NCI-H2107 (cell line): Measurements from ENCODE around the gene SSUH2.
"Not testable (repeated sequence)": the region's sequence is repeated elsewhere in the genome, so short reads cannot be mapped to it uniquely, and the experiment has no call there.

Experiments
- DNase-seq: peaks from one replicate; lab custom pipeline; 2025; lab: John Stamatoyannopoulos, UW

The SSUH2 gene, protein sequence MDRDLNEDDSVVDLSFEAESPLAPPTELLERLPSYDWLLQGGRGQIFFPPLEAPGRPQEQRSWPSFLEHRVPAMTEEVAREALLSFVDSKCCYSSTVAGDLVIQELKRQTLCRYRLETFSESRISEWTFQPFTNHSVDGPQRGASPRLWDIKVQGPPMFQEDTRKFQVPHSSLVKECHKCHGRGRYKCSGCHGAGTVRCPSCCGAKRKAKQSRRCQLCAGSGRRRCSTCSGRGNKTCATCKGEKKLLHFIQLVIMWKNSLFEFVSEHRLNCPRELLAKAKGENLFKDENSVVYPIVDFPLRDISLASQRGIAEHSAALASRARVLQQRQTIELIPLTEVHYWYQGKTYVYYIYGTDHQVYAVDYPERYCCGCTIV

DNA sequence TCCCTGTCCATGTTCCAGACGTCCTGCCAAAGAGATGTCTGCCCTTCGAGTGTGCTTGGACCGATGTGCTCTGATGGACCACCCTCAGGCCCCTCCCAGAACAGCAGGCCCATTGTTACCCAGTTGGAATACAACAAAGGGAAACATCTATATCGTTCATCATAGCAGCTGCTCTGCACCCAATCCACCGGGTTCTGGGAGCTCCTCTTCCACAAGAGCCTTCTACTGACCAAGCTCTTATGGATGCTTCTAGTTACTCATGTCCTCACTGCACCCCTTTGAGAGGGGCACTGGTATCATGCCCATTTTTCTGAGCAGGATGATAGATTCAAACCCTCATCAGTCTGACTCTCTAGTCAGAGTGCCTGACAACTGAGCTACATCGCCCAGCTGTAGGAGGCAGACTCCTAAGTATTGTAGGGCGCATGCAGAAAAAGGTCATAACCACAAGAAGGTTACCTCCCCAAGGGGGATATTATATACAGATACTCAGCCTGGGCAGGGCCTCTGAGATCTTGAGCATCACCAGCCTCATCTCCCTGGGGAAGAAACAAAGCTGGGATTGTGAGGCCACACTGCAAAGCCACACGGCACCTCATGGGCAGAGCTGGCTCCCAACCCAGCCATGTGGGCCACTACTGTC lies at the start of gene SSUH2:
Gene SSUH2 (minus strand): TSS at position 51 of the 643 bp plus-strand sequence. CDS start 40 bp downstream, at position 11.
- no peak for DNase-seq

DNA sequence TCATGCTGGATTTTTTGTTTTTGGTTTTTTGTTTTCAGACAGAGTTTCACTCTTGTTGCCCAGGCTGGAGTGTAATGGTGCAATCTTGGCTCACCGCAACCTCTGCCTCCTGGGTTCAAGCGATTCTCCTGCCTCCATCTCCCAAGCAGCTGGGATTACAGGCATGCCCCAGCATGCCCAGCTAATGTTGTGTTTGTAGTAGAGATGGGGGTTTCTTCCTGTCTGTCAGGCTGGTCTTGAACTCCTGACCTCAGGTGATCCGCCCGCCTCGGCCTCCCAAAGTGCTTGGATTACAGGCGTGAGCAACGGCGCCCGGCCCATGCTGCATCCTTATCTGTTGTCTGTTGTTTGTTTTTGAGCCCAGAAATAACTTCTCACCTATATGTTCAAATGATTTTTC lies 46.7 kb upstream of the SSUH2 start:
- DNase-seq, result not testable (repeated sequence)

DNA sequence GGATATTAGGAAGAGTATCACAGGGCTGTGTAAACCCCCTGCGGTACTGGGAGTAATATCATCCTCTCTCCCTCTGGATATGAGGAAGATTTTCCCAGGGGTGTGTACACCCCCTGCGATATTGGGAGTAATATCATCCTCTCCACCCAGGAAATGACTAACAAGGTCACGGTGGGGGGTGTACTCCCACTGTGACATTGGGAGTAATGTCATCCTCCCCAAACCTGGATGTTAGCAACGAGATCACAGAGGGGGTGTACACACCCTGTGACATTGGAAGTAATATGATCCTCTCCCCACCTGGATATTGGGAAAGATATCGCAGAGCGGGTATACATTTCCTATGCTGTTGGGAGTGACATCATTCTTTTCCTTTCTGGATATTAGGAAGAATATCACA lies 40.4 kb upstream of the SSUH2 start:
- DNase-seq, result not testable (repeated sequence)

DNA sequence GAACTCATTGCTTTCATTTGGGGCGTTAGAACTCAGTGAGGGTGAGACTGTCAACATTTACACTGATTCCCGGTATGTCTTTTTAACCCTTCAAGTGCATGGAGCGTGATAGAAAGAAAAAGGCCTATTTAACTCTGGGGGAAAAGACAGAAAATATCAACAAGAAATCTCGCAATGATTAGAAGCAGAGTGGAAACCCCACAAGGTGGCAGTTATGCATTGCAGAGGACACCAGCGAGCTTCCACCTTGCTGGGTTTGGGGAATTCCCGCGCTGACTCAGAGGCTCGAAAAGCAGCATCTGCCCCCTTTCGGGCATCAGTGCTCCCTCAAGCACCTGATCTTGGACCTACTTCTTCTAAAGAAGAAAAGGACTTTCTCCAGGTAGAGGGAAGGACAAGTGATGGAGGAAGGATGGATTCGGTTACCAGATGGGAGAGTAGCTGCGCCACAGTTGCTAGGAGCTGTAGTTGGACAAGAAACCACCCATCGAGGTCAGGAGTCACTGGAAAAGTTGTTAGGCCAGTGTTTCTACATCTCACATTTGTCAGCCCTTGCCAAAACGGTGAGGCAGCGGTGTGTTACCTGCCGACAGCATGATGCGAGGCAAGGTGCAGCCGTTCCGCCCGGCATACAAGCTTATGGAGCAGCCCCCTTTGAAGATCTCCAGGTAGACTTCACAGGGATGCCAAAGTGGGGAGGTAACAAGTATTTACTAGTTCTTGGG lies 38.4 kb upstream of the SSUH2 start:
- not testable (repeated sequence) for DNase-seq

DNA sequence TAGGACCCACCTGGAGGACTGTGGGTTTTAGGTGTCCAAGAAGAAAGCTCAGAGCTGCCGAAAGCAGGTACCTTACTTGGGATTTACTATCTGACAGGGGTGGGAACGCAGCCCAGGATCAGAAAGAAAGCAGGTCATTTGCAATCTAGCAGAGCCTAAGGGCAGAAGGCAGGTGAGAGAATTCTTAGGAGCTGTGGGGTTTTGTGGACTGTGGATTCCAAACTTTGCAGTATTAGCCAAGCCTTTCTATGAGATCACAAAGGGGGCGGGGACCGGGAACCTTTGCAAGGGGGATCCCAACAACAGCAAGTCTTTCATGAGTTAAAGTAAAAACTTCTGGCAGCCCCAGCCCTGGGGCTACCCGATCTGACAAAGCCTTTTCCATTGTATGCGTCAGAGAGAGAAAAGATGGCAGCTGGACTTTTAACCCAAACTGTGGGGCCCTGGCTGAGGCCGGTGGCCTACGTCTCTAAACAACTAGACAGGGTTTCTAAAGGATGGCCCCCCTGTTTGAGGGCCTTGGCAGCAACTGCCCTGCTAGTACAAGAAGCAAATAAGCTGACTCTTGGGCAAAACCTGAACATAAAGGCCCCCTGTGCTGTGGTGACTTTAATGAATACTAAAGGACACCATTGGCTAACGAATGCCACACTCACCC lies 37.4 kb upstream of the SSUH2 start:
- not testable (repeated sequence) for DNase-seq

DNA sequence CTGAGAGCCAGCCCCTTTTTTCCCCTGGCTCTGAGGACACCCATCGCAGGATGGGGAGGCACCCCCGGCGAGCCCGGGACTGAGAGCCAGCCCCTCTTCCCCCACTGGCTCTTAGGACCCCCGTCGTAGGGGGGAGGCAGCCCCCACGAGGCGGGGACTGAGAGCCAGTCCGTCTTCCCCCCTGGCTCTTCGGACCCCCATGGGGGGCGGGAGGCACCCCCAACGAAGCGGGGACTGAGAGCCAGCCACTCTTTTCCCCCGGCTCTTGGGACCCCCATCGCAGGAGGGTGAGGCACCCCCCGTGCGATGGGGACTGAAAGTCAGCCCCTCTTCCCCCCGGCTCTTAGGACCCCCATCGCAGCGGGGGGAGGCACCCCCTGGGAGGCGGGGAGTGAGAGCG lies 36.8 kb upstream of the SSUH2 start:
- DNase-seq, result no peak

DNA sequence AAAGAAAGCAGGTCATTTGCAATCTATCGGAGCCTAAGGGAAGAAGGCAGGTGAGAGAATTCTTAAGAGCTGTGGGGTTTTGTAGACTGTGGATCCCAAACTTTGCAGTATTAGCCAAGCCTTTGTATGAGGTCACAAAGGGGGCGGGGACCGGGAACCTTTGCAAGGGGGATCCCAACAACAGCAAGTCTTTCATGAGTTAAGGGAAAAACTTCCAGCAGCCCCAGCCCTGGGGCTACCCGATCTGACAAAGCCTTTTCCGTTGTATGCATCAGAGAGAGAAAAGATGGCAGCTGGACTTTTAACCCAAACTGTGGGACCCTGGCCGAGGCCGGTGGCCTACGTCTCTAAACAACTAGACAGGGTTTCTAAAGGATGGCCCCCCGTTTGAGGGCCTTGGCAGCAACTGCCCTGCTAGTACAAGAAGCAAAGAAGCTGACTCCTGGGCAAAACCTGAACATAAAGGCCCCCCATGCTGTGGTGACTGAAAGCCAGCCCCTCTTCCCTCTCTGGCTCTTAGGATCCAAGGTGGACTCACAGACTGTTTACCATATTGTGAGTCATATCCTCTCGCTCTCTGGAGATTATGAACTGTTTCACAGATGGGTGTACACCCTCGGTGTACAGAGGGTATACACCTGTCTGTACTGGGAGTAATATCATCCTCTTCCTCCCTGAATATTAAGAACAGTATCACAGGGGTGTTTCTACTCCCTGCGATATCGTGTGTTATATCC lies 35.4 kb upstream of the SSUH2 start:
- not testable (repeated sequence) for DNase-seq

DNA sequence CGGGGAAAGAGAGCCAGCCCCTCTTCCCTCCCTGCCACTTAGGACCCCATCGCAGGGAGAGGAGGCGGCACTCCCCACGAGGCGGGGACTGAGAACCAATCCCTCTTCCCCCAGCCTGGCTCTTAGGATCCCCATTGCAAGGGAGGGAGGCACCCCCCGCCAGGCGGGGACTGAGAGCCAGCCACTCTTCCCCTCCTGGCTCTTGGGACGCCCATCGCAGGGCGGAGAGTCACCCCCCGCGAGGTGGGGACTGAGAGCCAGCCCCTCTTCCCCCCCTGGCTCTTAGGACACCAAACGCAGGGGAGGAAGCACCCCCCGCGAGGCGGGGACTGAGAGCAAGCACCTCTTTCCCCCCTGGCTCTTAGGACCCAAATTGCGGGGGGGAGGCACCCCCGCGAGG lies 34.2 kb upstream of the SSUH2 start:
- DNase-seq, result no peak

DNA sequence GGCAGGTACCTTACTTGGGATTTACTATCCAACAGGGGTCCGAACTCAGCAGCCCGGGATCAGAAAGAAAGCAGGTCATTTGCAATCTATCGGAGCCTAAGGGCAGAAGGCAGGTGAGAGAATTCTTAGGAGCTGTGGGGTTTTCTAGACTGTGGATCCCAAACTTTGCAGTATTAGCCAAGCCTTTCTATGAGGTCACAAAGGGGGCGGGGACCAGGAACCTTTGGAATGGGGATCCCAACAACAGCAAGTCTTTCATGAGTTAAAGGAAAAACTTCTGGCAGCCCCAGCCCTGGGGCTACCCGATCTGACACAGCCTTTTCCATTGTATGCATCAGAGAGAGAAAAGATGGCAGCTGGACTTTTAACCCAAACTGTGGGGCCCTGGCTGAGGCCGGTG lies 32.7 kb upstream of the SSUH2 start:
- not testable (repeated sequence) for DNase-seq

DNA sequence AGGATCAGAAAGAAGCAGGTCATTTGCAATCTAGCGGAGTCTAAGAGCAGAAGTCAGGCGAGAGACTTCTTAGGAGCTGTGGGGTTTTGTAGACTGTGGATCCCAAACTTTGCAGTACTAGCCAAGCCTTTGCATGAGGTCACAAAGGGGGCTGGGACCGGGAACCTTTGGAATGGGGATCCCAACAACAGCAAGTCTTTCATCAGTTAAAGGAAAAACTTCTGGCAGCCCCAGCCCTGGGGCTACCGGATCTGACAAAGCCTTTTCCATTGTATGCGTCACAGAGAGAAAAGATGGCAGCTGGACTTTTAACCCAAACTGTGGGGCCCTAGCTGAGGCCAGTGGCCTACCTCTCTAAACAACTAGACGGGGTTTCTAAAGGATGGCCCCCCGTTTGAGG lies 31.0 kb upstream of the SSUH2 start:
- DNase-seq, result not testable (repeated sequence)

DNA sequence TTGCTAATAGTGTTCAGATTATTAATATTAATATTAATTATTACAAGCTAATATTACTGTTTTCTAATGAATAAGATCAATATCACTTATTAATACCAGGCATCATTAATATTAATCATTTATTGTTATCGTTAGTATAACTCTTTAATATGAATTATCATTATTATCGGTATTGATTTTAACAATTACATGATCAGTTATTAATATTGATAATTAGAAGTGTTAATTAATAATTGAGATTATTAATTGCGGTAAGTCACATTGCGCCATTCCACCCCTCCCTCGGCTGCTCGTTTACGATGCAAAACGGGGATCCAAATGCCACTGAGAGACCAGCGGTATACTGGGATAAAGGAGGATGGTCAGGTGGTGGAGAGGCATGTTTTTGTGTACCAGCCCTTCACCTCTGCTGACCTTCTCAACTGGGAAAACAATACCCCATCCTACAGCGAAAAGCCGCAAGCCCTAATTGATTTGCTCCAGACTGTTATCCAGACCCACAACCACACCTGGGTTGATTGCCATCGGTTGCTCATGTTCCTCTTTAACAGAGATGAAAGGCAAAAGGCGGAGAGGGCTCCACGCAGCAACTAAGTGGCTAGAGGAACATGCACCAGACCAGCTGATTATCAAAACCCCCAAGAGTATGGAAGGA lies 28.6 kb upstream of the SSUH2 start:
- no peak for DNase-seq

DNA sequence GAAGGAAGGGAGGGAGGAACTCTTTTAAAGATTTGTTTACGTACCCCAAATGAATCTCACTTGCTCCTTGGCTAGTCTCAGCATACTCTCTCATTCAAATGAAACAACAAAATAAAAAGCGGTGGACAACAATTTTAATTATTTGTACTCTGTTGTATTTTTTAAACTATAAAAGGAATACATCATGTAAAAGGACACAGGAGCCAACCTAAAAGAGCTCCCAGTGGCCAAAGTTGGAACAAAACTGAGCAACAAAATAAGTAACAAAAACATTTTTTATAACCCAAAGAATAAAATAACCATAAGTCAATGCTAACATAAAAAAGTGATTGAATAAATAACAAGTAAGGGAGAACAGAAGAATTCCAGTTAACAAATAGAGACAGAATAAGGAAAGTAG lies 24.4 kb upstream of the SSUH2 start:
- DNase-seq, result no peak

DNA sequence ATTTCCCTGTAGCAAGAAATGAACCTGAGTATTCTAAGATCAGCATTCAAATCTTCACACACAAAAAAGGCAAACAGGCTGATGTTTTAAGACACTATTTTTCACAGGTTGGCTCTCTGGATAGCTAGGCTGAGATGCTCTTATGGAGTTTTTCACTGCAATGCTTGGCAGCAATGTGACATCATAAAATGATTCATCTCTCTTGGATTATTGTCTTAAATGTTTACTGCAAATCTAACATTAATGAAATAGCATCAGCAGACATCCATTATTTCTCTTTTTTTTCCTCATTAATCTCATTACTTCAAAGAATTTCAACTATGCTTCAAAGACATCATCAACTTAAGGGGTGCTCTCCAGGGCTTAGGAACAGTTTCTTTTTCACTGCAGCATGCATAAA lies 23.6 kb upstream of the SSUH2 start:
- DNase-seq, result no peak

DNA sequence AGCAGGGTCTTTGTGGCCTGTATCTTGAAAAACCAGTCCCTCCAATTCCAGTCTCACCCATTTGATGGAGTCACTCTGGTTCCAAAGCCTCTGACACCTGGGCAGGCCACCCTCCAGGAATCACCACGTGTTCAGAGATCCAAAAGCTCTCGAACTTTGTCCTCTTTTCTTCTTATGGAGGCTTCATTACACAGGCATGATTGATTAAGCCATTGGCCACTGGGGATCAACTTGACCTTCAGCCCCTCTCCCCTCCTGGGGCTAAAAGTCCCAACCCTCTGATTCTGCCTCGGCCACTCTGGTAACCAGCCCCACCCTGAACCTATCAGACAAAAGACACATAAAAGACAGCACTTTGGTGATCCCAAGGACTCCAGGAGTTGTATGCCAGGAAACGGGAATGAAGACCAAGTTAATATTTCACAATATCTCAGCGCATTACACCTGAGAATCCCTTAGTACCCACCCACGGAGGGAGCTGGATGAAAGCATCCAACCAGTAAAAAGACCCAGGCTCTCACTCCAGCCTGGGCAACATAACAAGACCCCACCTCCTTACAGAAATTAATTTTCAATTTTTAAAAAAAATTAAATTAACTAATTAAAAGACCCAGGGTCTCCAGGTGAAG lies 23.0 kb upstream of the SSUH2 start:
- DNase-seq, result no peak

DNA sequence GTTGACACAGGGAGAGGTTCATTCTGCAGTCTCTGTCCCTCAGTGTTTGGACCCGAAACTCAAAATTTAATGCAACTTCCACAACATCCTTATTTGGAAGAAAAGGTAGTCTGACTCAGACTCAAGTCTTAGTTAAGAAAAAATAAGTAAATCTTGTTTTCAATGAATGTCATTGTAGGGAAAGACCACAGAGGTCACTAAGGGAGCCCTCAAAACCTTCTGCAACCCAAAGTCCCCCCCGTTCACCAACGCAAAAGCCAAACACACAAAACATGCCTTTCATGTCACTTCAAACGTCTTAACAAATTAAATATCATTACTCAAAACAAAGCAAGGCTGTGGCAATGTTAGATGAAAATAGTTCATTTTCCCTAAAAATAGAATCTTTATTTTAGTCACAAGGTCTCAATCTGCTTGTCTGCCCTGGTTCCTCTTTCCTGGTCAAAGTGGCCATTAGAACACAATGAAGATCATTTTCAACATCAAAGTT lies 20.9 kb upstream of the SSUH2 start:
- no peak for DNase-seq

DNA sequence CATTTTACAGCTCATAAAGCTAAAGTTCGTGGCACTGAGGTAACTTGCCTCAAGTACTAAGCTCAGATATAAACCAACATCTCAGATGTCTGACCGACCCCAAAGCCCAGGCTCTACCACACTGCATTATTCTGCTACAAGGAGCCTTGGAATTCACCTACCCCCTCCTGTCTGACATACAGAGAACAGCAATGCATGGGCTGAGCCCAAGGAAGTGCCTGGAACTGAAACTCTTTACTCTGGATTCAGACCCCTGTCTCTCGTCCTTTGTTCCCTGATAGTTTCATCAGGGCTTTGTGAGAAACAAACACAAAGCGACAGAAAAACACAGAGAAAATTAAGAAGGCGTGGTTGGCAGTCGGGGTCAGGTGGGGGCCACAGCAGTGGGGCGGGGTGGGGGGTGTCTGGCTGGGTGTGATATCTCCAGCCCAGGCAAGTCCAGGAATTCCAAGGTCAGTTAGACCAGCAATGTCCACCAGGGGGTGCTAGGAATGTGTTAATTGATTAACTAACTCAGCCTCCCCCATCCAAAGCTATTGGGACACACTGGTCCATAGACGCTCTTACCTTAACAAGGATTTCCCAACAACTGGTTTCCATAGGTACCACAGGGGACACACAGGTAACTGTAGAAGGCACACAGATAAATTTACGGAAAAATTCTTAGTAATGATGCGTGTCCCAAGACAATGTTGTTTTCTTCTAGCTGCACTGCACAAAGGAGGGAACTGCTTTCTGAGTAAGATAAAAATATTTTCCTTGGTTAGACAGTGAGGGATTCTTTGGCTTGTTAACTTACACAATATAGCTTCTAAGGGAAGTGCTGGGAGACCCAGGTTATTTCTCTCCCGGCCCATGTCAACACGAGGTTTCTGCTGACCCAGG lies 18.8 kb upstream of the SSUH2 start:
- no peak for DNase-seq

DNA sequence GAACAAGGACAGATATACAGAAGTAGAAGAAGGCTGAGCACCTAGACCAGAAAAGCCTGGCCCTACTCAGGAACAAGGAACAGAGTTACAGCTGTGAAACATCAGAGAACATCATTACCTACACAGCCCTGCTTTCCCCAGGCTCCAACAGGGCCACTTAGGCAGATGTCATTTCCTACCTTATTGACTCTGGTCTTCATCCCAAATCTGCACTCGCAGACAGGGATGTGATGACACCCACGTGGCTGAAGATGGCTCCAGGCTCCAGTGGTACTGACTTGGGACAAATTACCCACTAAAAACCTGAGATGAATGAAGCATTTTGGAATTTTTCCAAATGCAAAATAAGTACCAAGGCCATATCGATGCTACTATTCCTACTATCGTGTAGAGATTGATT lies 18.0 kb upstream of the SSUH2 start:
- DNase-seq, result no peak

DNA sequence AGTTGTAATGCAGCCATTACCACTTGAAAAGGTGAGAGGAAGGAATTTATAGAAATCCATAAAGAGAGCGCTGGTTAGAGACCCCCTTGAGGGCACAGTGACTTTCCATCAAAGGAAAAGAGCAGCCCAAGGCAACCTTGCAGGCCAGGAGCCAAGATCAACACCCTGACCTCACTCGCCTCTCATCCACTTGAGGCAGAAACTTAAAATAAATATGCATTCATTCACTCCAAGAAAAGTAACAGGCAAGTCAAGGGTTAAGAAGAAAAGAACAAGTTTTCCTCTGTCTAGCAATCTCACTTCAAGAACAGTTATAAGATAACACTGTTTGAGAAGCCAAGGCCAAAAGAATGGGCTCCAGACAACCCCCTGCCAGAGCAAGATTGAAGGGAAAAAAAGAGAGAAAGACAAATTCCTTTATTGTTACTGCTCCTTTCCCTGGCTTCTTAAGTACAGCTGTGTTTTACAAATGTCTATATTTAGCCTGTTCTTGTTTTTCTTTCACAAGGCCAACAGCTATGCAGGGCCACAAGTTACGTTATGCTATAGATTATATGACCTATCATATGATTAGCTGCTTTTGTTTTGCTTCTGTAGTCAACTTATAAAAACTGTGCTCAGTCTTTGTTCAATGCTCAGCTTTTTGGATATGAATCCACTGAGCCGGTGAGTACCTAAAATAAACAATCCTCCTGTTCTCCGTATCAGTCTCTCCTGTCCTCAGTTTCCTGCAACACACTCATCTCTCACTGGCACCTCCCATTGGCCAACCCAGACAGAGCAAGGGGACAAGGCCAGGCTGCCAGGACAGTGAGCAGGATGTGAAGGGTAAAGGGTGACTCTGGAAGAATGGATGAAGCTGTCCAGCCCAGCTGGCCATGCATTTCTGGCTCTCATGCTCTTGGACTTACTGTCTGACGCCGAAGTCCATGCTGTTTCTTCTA lies 15.8 kb upstream of the SSUH2 start:
- no peak for DNase-seq
